ENCODE results near the gene CLEC2D. TPM values are rescaled to one million over a fixed set of nuclear protein-coding genes. Genes with fewer than 3 reads are reported as not detected.

The CLEC2D gene, protein sequence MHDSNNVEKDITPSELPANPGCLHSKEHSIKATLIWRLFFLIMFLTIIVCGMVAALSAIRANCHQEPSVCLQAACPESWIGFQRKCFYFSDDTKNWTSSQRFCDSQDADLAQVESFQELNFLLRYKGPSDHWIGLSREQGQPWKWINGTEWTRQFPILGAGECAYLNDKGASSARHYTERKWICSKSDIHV
- total RNA-seq (100 to 1,000 TPM; 182 to 378 (median 327) TPM), polyA plus RNA-seq (100 to 1,000 TPM; 319 to 323 TPM), total RNA-seq (240 reads per million, percentile 94 among the genes with 10 or more reads in this experiment)

GRCh38 chr12:9669534-9669933 is at the start of gene CLEC2D:
Gene CLEC2D (plus strand): TSS chr12:9669713. CDS start chr12:9669735, 22 bp downstream.
- Mint-ChIP-seq H3K4me3 (peak within 1 kb of the TSS; percentile 89 to 99 (median 92)), H3K27ac (peak within 1 kb of the TSS; percentile 90 to 99 (median 95)), H3K27me3 (peaks cover 0 to 8% (median 0%) of the 10 kb centered on the region in 5 donors), H3K36me3 (peaks cover 8 to 73% (median 46%) of the 10 kb centered on the region in 5 donors), H3K9me3 (peaks cover 0 to 6% (median 2%) of the 10 kb centered on the region in 11 donors), H3K4me1 (peaks cover 44 to 76% (median 69%) of the 10 kb centered on the region in 7 donors)
- DNase-seq = peak in 8 of 9 donors; percentile 56 to 85 (median 76)
- H3K27ac ChIP-seq (ENCODE audit: low read depth, low read length) = peak within 1 kb of the TSS; percentile 83
- no peaks in the 10 kb centered on the region for H3K27me3 ChIP-seq (ENCODE audit: control insufficient read depth in 2 of 2, insufficient read depth in 2 of 2, low read length in 2 of 2)
- H3K36me3 ChIP-seq (ENCODE audit: control insufficient read depth in 2 of 3, insufficient read depth in 3 of 3, low read length in 3 of 3) = peaks cover 0 to 7% (median 0%) of the 10 kb centered on the region in 3 experiments
- ChIA-PET POLR2A (interaction anchor here (0.6 to 25.5 kb wide), 17 partner anchors 13 to 276 kb away, joined by 3 to 784 read pairs (median 5); partner anchors contain the start of genes CD69 and CLEC2B), CTCF (interaction anchor here (0.7 to 1.9 kb wide), 9 partner anchors 9 to 81 kb away, joined by 3 to 13 read pairs (median 4); no protein-coding TSS in a partner anchor)
- ATAC-seq = peak; percentile 69
- no peaks in the 10 kb centered on the region for H3K9me3 ChIP-seq (ENCODE audit: control insufficient read depth in 2 of 3, low read length in 3 of 3)
- intact Hi-C loops (cut with micrococcal nuclease) = loop anchor here (1.0 to 2.0 kb wide), 8 partner anchors 9 to 125 kb away; partner anchors contain the start of gene CD69 (in 1 of the 2)
- peak within 1 kb of the TSS; percentile 80 for H3K4me3 ChIP-seq (ENCODE audit: low read length)
- peaks cover 25 to 29% of the 10 kb centered on the region in 2 donors for H3K4me1 ChIP-seq (ENCODE audit: control insufficient read depth in 2 of 2, insufficient read depth in 2 of 2, low read length in 2 of 2)

GRCh38 chr12:9625019-9625418 is 44.5 kb upstream of the CLEC2D start:
- H3K9me3 Mint-ChIP-seq = peaks cover 0 to 29% (median 16%) of the 10 kb centered on the region in 11 donors
- peaks cover 0 to 4% of the 10 kb centered on the region in 2 donors for H3K4me1 ChIP-seq (ENCODE audit: control insufficient read depth in 2 of 2, insufficient read depth in 2 of 2, low read length in 2 of 2)
- H3K27me3 Mint-ChIP-seq = peaks cover 0 to 11% (median 0%) of the 10 kb centered on the region in 5 donors
- ATAC-seq (no peak), DNase-seq (no peak)
- ChIA-PET CTCF (interaction anchor here (0.6 to 2.3 kb wide), 3 partner anchors 8 to 90 kb away, joined by 3 to 8 read pairs (median 4); no protein-coding TSS in a partner anchor), POLR2A (interaction anchor here (0.7 kb wide), 1 partner anchor 77 kb away, joined by 3 read pairs; no protein-coding TSS in a partner anchor)
- H3K27ac Mint-ChIP-seq = no peak overlapping the region
- H3K4me3 Mint-ChIP-seq = no peak overlapping the region
- intact Hi-C loops (cut with micrococcal nuclease) = no loop called here
- no peaks in the 10 kb centered on the region for H3K27me3 ChIP-seq (ENCODE audit: control insufficient read depth in 2 of 2, insufficient read depth in 2 of 2, low read length in 2 of 2)
- H3K27ac ChIP-seq (ENCODE audit: low read depth, low read length) = no peak overlapping the region
- H3K36me3 Mint-ChIP-seq = peaks cover 13 to 45% (median 34%) of the 10 kb centered on the region in 5 donors
- no peaks in the 10 kb centered on the region for H3K36me3 ChIP-seq (ENCODE audit: control insufficient read depth in 2 of 3, insufficient read depth in 3 of 3, low read length in 3 of 3)
- H3K9me3 ChIP-seq (ENCODE audit: control insufficient read depth in 2 of 3, low read length in 3 of 3) = no peaks in the 10 kb centered on the region
- no peak overlapping the region for H3K4me3 ChIP-seq (ENCODE audit: low read length)
- H3K4me1 Mint-ChIP-seq = peaks cover 0 to 22% (median 12%) of the 10 kb centered on the region in 7 donors

- DNase-seq (no peak), ATAC-seq (no peak)
- H3K9me3 ChIP-seq (ENCODE audit: control insufficient read depth in 2 of 3, low read length in 3 of 3) = no peaks in the 10 kb centered on the region
- peaks cover 11 to 53% (median 37%) of the 10 kb centered on the region in 5 donors for H3K36me3 Mint-ChIP-seq
- intact Hi-C loops (cut with micrococcal nuclease) = loop anchor here in 1 of 2 donors (1.0 kb wide), 1 partner anchor 9 kb away; no protein-coding TSS in a partner anchor
- peaks cover 0 to 29% (median 16%) of the 10 kb centered on the region in 11 donors for H3K9me3 Mint-ChIP-seq
- H3K4me3 Mint-ChIP-seq = no peak overlapping the region
- H3K27me3 Mint-ChIP-seq = peaks cover 0 to 23% (median 0%) of the 10 kb centered on the region in 5 donors
- CTCF ChIA-PET = interaction anchor here (0.6 kb wide), 1 partner anchor 57 kb away, joined by 3 read pairs; no protein-coding TSS in a partner anchor
- H3K4me1 ChIP-seq (ENCODE audit: control insufficient read depth in 2 of 2, insufficient read depth in 2 of 2, low read length in 2 of 2) = peaks cover 0 to 4% of the 10 kb centered on the region in 2 donors
- no peaks in the 10 kb centered on the region for H3K27me3 ChIP-seq (ENCODE audit: control insufficient read depth in 2 of 2, insufficient read depth in 2 of 2, low read length in 2 of 2)
- H3K4me3 ChIP-seq (ENCODE audit: low read length) = no peak overlapping the region
- H3K36me3 ChIP-seq (ENCODE audit: control insufficient read depth in 2 of 3, insufficient read depth in 3 of 3, low read length in 3 of 3) = no peaks in the 10 kb centered on the region
- peaks cover 3 to 22% (median 9%) of the 10 kb centered on the region in 7 donors for H3K4me1 Mint-ChIP-seq
- no peak overlapping the region for H3K27ac ChIP-seq (ENCODE audit: low read depth, low read length)
- H3K27ac Mint-ChIP-seq = no peak overlapping the region
- POLR2A ChIA-PET = interaction anchor here (0.8 to 0.9 kb wide), 2 partner anchors 22 to 92 kb away, joined by 3 read pairs; no protein-coding TSS in a partner anchor
These were observed 43.2 kb upstream of the CLEC2D start for GRCh38 chr12:9626291-9626690.

DNA sequence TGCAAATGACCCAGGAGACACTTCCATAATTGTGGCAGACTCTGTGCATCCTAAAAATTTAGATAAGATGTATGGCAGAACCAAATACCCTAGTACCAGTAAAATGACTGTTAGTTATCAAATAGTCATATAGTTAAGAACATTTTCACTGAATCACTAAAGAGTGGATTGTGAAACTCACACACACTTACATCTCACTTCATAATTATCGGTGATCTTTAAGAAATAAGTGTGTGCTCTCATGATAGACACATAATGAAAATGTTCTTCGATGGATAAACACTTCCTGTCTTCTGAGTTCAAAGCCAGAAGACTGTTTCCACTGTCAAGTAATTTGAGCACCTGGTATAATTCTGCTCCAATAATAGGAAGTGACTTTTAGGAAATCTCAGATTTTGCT is 42.7 kb upstream of the CLEC2D start:
- Histone ChIP-seq H3K4me3 (ENCODE audit: low read length) (no peak overlapping the region), H3K27me3 (ENCODE audit: control insufficient read depth in 2 of 2, insufficient read depth in 2 of 2, low read length in 2 of 2) (no peaks in the 10 kb centered on the region), H3K9me3 (ENCODE audit: control insufficient read depth in 2 of 3, low read length in 3 of 3) (no peaks in the 10 kb centered on the region), H3K4me1 (ENCODE audit: control insufficient read depth in 2 of 2, insufficient read depth in 2 of 2, low read length in 2 of 2) (peaks cover 0 to 4% of the 10 kb centered on the region in 2 donors), H3K36me3 (ENCODE audit: control insufficient read depth in 2 of 3, insufficient read depth in 3 of 3, low read length in 3 of 3) (no peaks in the 10 kb centered on the region), H3K27ac (ENCODE audit: low read depth, low read length) (no peak overlapping the region)
- H3K27me3 Mint-ChIP-seq = peaks cover 0 to 27% (median 0%) of the 10 kb centered on the region in 5 donors
- DNase-seq (no peak), ATAC-seq (no peak)
- H3K4me1 Mint-ChIP-seq = peaks cover 3 to 26% (median 9%) of the 10 kb centered on the region in 7 donors
- H3K4me3 Mint-ChIP-seq = no peak overlapping the region
- ChIA-PET CTCF (interaction anchor here (0.6 kb wide), 1 partner anchor 56 kb away, joined by 3 read pairs; no protein-coding TSS in a partner anchor), POLR2A (interaction anchor here (0.6 to 0.7 kb wide), 2 partner anchors 132 to 562 kb away, joined by 3 to 5 read pairs; no protein-coding TSS in a partner anchor)
- intact Hi-C loops (cut with micrococcal nuclease) = loop anchor here in 1 of 2 donors (1.0 kb wide), 1 partner anchor 10 kb away; no protein-coding TSS in a partner anchor
- no peak overlapping the region for H3K27ac Mint-ChIP-seq
- H3K9me3 Mint-ChIP-seq = peaks cover 0 to 28% (median 16%) of the 10 kb centered on the region in 11 donors
- H3K36me3 Mint-ChIP-seq = peaks cover 11 to 57% (median 33%) of the 10 kb centered on the region in 5 donors

- Mint-ChIP-seq H3K4me1 (peaks cover 25 to 67% (median 54%) of the 10 kb centered on the region in 7 donors), H3K9me3 (peaks cover 0 to 9% (median 0%) of the 10 kb centered on the region in 11 donors), H3K27me3 (peaks cover 0 to 20% (median 0%) of the 10 kb centered on the region in 5 donors), H3K36me3 (peaks cover 0 to 57% (median 6%) of the 10 kb centered on the region in 5 donors), H3K4me3 (peak overlapping the region in 4 of 10 donors; percentile 11 to 25 (median 14)), H3K27ac (peak overlapping the region in 5 of 9 donors; percentile 38 to 95 (median 79))
- intact Hi-C loops (cut with micrococcal nuclease) = loop anchor here (5.0 to 10.0 kb wide), 3 partner anchors 295 to 512 kb away; no protein-coding TSS in a partner anchor
- no peak overlapping the region for H3K4me3 ChIP-seq (ENCODE audit: low read length)
- H3K9me3 ChIP-seq (ENCODE audit: control insufficient read depth in 2 of 3, low read length in 3 of 3) = no peaks in the 10 kb centered on the region
- DNase-seq = peak in 5 of 9 donors; percentile 31 to 62 (median 41)
- ChIA-PET CTCF (interaction anchor here (0.7 to 6.2 kb wide), 14 partner anchors 8 to 164 kb away, joined by 3 to 89 read pairs (median 4); partner anchors contain the start of gene CLEC2D), POLR2A (interaction anchor here (1.1 to 5.7 kb wide), 6 partner anchors 17 to 110 kb away, joined by 3 to 119 read pairs (median 25); partner anchors contain the start of gene CLEC2D)
- H3K4me1 ChIP-seq (ENCODE audit: control insufficient read depth in 2 of 2, insufficient read depth in 2 of 2, low read length in 2 of 2) = peaks cover 14 to 33% of the 10 kb centered on the region in 2 donors
- no peaks in the 10 kb centered on the region for H3K36me3 ChIP-seq (ENCODE audit: control insufficient read depth in 2 of 3, insufficient read depth in 3 of 3, low read length in 3 of 3)
- no peak overlapping the region for H3K27ac ChIP-seq (ENCODE audit: low read depth, low read length)
- no peaks in the 10 kb centered on the region for H3K27me3 ChIP-seq (ENCODE audit: control insufficient read depth in 2 of 2, insufficient read depth in 2 of 2, low read length in 2 of 2)
- ATAC-seq = no peak
These were observed 36.7 kb upstream of the CLEC2D start for GRCh38 chr12:9632766-9633165.

All from naive thymus-derived CD4-positive, alpha-beta T cell (primary cell).